Ovary (tissue), 9 donors: ENCODE results near the gene INIP. TPM values are rescaled to one million over a fixed set of nuclear protein-coding genes. Genes with fewer than 3 reads are reported as not detected.
"Not testable (repeated sequence)": the region's sequence is repeated elsewhere in the genome, so short reads cannot be mapped to it uniquely, and the experiment has no call there.

Experiments
- DNase-seq, 5 donors: peaks; one replicate each; pipeline ENCODE4 v3.0.0-alpha.2; 2019 to 2020
- H3K27ac ChIP-seq, 2 donors: fragments of 200-600 bp; one replicate each; pipeline versions ENCODE4 v1.5.1 to v1.8.0; 2019 to 2022
- H3K27me3 ChIP-seq: fragments of 200-600 bp; one replicate; pipeline ENCODE4 v1.8.0; 2022
- H3K36me3 ChIP-seq: fragments of 200-600 bp; sonication (generic); one replicate; pipeline ENCODE4 v1.5.1; 2019
- H3K4me1 ChIP-seq: one replicate; pipeline ENCODE4 v1.8.1; 2013; ENCODE audit warnings: mild to moderate bottlenecking, moderate library complexity; ENCODE audit not compliant: insufficient read depth
- H3K4me3 ChIP-seq: fragments of 200-600 bp; sonication (generic); one replicate; pipeline ENCODE4 v1.5.1; 2017
- H3K9me3 ChIP-seq, 2 donors: fragments of 200-600 bp in 1 of 2; sonication (generic) in 1 of 2; one replicate each; pipeline versions ENCODE4 v1.5.1 to v1.8.1; 2013 to 2019; ENCODE audit warnings: mild to moderate bottlenecking in 1 of 2, moderate library complexity in 1 of 2
- CTCF ChIP-seq, 3 donors: fragments of 450-650 bp in 2 of 3; fragments of 200-600 bp in 1 of 3; IDR thresholded peaks; one replicate each; pipeline versions ENCODE4 v1.5.1 to v1.8.0; 2016 to 2022; ENCODE audit warnings: antibody characterized with exemption in 3 of 3, mild to moderate bottlenecking in 1 of 3
- EP300 ChIP-seq: sonication (generic); formaldehyde crosslinking; IDR thresholded peaks from one replicate; pipeline ENCODE4 v1.6.1; 2017; ENCODE audit warnings: antibody characterized with exemption
- POLR2A ChIP-seq: fragments of 450-650 bp; IDR thresholded peaks from one replicate; pipeline ENCODE4 v1.6.1; 2017; ENCODE audit warnings: antibody characterized with exemption, mild to moderate bottlenecking, moderate library complexity
- WGBS, 3 donors: extraction: QIAGEN DNeasy Blood & Tissue Kit in 1 of 3; methylation state at CpG; one replicate each; pipeline versions ENCODE4 v1.1.5 to v1.1.7; 2013 to 2017; 5-methylcytosine and 5-hydroxymethylcytosine counted together
- intact Hi-C, 4 donors: fragments of 100-400 bp; cut with DNase I; formaldehyde crosslinking; loops; one replicate each; pipeline versions ENCODE4 v1.11.0 to v1.15.1; 2022 to 2023
- polyA plus RNA-seq, 2 donors: library from polyadenylated mRNA; stranded (reverse); fragments of 200-250 nt in 1 of 2; fragments of 350-450 nt in 1 of 2; fragmentation: Illumina TruSeq in 1 of 2; extraction: RNeasy Lipid Tissue Mini Kit (QIAGEN cat#74804) in 1 of 2; gene quantifications; one replicate each; pipeline ENCODE4 v1.2.3, GENCODE V29; 2013 to 2014
- total RNA-seq, 7 donors: library from RNA; depleted of rRNA in 2 of 7; stranded (reverse); fragments of >200 nt in 2 of 7; fragmentation: NEBNext Ultra II Directional in 3 of 7; extraction: Animal tissue kit (Norgen Biotek cat#: 25700) in 3 of 7; gene quantifications; one replicate each; pipeline versions ENCODE4 v1.1.0 to v1.2.4, GENCODE V29; 2016 to 2023
- donor health status: DM: no; HTN: no; CAD: no; lungs with moderate emphysema.
- donor health status: DM: no; HTN: no; CAD: no.
- donor health status: Bipolar disorder and iron deficiency.
- donor health status: DM: yes; HTN: yes; CAD: no.
- donor health status: DM: no; HTN: no; CAD: no.
- donor health status: DM: yes; HTN: yes; CAD: no.

The INIP gene
- total and polyA plus RNA-seq, 9 donors: 7.4 to 26.3 (median 19.4) TPM

GRCh38 chr9:112680731-112681402 is 37.0 kb downstream of the INIP start:
- H3K9me3 ChIP-seq: no peaks in the 10 kb centered on the region
- H3K36me3 ChIP-seq: no peaks in the 10 kb centered on the region
- intact Hi-C loops: no loop called here
- WGBS, 3 donors: 77 to 82% (median 81%) methylated on average over 6 of the region's 6 CpGs
- no peak overlapping the region for H3K27ac ChIP-seq
- H3K27me3 ChIP-seq: no peaks in the 10 kb centered on the region
- no peaks in the 10 kb centered on the region for H3K4me1 ChIP-seq
- no peak overlapping the region for H3K4me3 ChIP-seq
- TF ChIP-seq CTCF (IDR thresholded peaks at IDR 0.05) (no peak), POLR2A (no peak), EP300 (no peak)
- no peak for DNase-seq

GRCh38 chr9:112677040-112677439 is 40.9 kb downstream of the INIP start:
- intact Hi-C loops: no loop called here
- H3K27me3 ChIP-seq: no peaks in the 10 kb centered on the region
- no peaks in the 10 kb centered on the region for H3K9me3 ChIP-seq
- TF ChIP-seq EP300: no peak
- no peak for TF ChIP-seq POLR2A
- no peak for TF ChIP-seq CTCF (IDR thresholded peaks at IDR 0.05)
- no peaks in the 10 kb centered on the region for H3K4me1 ChIP-seq
- no peak overlapping the region for H3K4me3 ChIP-seq
- H3K27ac ChIP-seq: no peak overlapping the region
- H3K36me3 ChIP-seq: no peaks in the 10 kb centered on the region
- DNase-seq: no peak

GRCh38 chr9:112673221-112673620 is 44.7 kb downstream of the INIP start:
- H3K9me3 ChIP-seq, H3K27me3 ChIP-seq, H3K27ac ChIP-seq, intact Hi-C loops, DNase-seq, H3K4me3 ChIP-seq, H3K4me1 ChIP-seq, H3K36me3 ChIP-seq: not testable (repeated sequence)
- WGBS, 3 donors: 96 to 99% (median 96%) methylated on average over 4 of the region's 4 CpGs

- Histone ChIP-seq H3K4me1 (peaks cover 9% of the 10 kb centered on the region), H3K27ac (peak overlapping the region in 1 of 2 donors; percentile 20), H3K36me3 (no peaks in the 10 kb centered on the region), H3K9me3 (no peaks in the 10 kb centered on the region), H3K4me3 (no peak overlapping the region), H3K27me3 (no peaks in the 10 kb centered on the region)
- intact Hi-C loops: no loop called here
- TF ChIP-seq EP300: no peak
- no peak for TF ChIP-seq POLR2A
- TF ChIP-seq CTCF (IDR thresholded peaks at IDR 0.05): no peak
- 4 to 22% (median 12%) methylated on average over 7 of the region's 7 CpGs for WGBS, 3 donors
- no peak for DNase-seq
These were observed 46.8 kb downstream of the INIP start for GRCh38 chr9:112670991-112671625.

GRCh38 chr9:112669326-112669725 is 48.6 kb downstream of the INIP start:
- DNase-seq: no peak
- intact Hi-C loops: no loop called here
- no peak for TF ChIP-seq EP300
- TF ChIP-seq CTCF (IDR thresholded peaks at IDR 0.05): no peak
- TF ChIP-seq POLR2A: no peak
- Histone ChIP-seq H3K27me3 (no peaks in the 10 kb centered on the region), H3K4me3 (no peak overlapping the region), H3K27ac (peak overlapping the region in 1 of 2 donors; percentile 52), H3K9me3 (no peaks in the 10 kb centered on the region), H3K4me1 (peaks cover 9% of the 10 kb centered on the region), H3K36me3 (no peaks in the 10 kb centered on the region)
- 54 to 69% (median 56%) methylated on average over 2 of the region's 2 CpGs for WGBS, 3 donors
